ENCODE results near the gene LRRC51.
A peak's percentile ranks its signal among the peaks of the same experiment; 100 is the strongest.

LRRC51 gene

GRCh38 chr11:72070491-72070890, 10.2 kb upstream of the LRRC51 start:
- no peak for DNase-seq

GRCh38 chr11:72072348-72072747, 8.3 kb upstream of the LRRC51 start:
- no peak for DNase-seq

GRCh38 chr11:72075109-72075508, 5.5 kb upstream of the LRRC51 start:
- DNase-seq: peak; percentile 29

- no peak for DNase-seq
These were observed 4.9 kb upstream of the LRRC51 start for GRCh38 chr11:72075756-72076155.

- no peak for DNase-seq
These were observed 2.2 kb upstream of the LRRC51 start for GRCh38 chr11:72078477-72078876.

GRCh38 chr11:72079819-72080325, 778 bp upstream of the LRRC51 start:
- DNase-seq: peak; percentile 61

GRCh38 chr11:72081184-72081644, 564 bp downstream of the LRRC51 start:
- DNase-seq: no peak

- no peak for DNase-seq
These were observed 1.3 kb downstream of the LRRC51 start for GRCh38 chr11:72081821-72082453.

GRCh38 chr11:72083414-72083813, 2.8 kb downstream of the LRRC51 start:
- no peak for DNase-seq

GRCh38 chr11:72084076-72084475, 3.4 kb downstream of the LRRC51 start:
- no peak for DNase-seq

GRCh38 chr11:72084965-72085364, 4.3 kb downstream of the LRRC51 start:
- DNase-seq: no peak

GRCh38 chr11:72085621-72086351, 5.1 kb downstream of the LRRC51 start:
- no peak for DNase-seq

- DNase-seq: no peak
These were observed 7.6 kb downstream of the LRRC51 start for GRCh38 chr11:72088076-72088808.

GRCh38 chr11:72091292-72091691, 10.6 kb downstream of the LRRC51 start:
- peak; percentile 77 for DNase-seq

- no peak for DNase-seq
These were observed 18.1 kb downstream of the LRRC51 start for GRCh38 chr11:72098741-72099140.

GRCh38 chr11:72100009-72100408, 19.4 kb downstream of the LRRC51 start:
- no peak for DNase-seq

GRCh38 chr11:72100462-72100861, 19.8 kb downstream of the LRRC51 start:
- no peak for DNase-seq

GRCh38 chr11:72102162-72102561, 21.5 kb downstream of the LRRC51 start:
- no peak for DNase-seq

GRCh38 chr11:72102631-72102945, 21.9 kb downstream of the LRRC51 start:
- DNase-seq: no peak

GRCh38 chr11:72102946-72103753, 22.5 kb downstream of the LRRC51 start, which contains the start of gene LAMTOR1:
TSS of gene LAMTOR1 (minus strand) at chr11:72103297. CDS start at chr11:72103224, 73 bp downstream.
- DNase-seq: peak; percentile 98

GRCh38 chr11:72103754-72104167, 23.1 kb downstream of the LRRC51 start:
- DNase-seq: no peak

GRCh38 chr11:72105888-72106287, 25.2 kb downstream of the LRRC51 start, which contains the start of gene TOMT:
TSS of gene TOMT (plus strand) at chr11:72105924. CDS start at chr11:72105952, 28 bp downstream.
- DNase-seq: no peak
